KOPT-K1 (cell line): Measurements from ENCODE around the gene CCDC192.
"Not testable (repeated sequence)": the region's sequence is repeated elsewhere in the genome, so short reads cannot be mapped to it uniquely, and the experiment has no call there.

Experiments
- H3K27ac ChIP-seq: fragments of 200-600 bp; sonication (generic); 2 replicates; pipeline ENCODE4 v1.5.1; 2016; ENCODE audit warnings: antibody characterized with exemption, mild to moderate bottlenecking, low read depth, low read length; ENCODE audit not compliant: poor library complexity, severe bottlenecking
- H3K36me3 ChIP-seq: fragments of 200-600 bp; sonication (generic); 2 replicates; pipeline ENCODE4 v1.5.1; 2017; ENCODE audit warnings: antibody characterized with exemption, mild to moderate bottlenecking, low read length, moderate library complexity; ENCODE audit not compliant: insufficient read depth
- H3K9me3 ChIP-seq: fragments of 200-600 bp; sonication (generic); 2 replicates; pipeline ENCODE4 v1.5.1; 2017; ENCODE audit warnings: antibody characterized with exemption, low read length, mild to moderate bottlenecking; ENCODE audit not compliant: insufficient read depth, poor library complexity, severe bottlenecking

Gene CCDC192

GRCh38 chr5:127702926-127703561 is at the start of gene CCDC192:
Gene CCDC192, plus strand, starts transcription at chr5:127703391. Its CDS starts 55 bp downstream, at chr5:127703446.
- Histone ChIP-seq H3K9me3 (no peaks in the 10 kb centered on the region), H3K36me3 (no peaks in the 10 kb centered on the region), H3K27ac (no peak within 1 kb of the TSS)

- Histone ChIP-seq H3K27ac (no peak overlapping the region), H3K36me3 (no peaks in the 10 kb centered on the region), H3K9me3 (no peaks in the 10 kb centered on the region)
Measured at GRCh38 chr5:127656825-127657224, 46.4 kb upstream of the CCDC192 start.

GRCh38 chr5:127660047-127660733 is 43.0 kb upstream of the CCDC192 start:
- Histone ChIP-seq H3K27ac (no peak overlapping the region), H3K9me3 (no peaks in the 10 kb centered on the region), H3K36me3 (no peaks in the 10 kb centered on the region)

GRCh38 chr5:127664093-127664492 is 39.1 kb upstream of the CCDC192 start:
- no peak overlapping the region for H3K27ac ChIP-seq

GRCh38 chr5:127665641-127666040 is 37.5 kb upstream of the CCDC192 start:
- Histone ChIP-seq H3K36me3 (no peaks in the 10 kb centered on the region), H3K9me3 (no peaks in the 10 kb centered on the region), H3K27ac (no peak overlapping the region)

More at GRCh38 chr5:127664093-127664492, 39.1 kb upstream of the CCDC192 start:
- no peaks in the 10 kb centered on the region for H3K9me3 ChIP-seq
- H3K36me3 ChIP-seq, result no peaks in the 10 kb centered on the region

- Histone ChIP-seq H3K27ac (no peak overlapping the region), H3K36me3 (no peaks in the 10 kb centered on the region), H3K9me3 (no peaks in the 10 kb centered on the region)
Measured at GRCh38 chr5:127666043-127666716, 37.0 kb upstream of the CCDC192 start.

GRCh38 chr5:127667926-127668325 is 35.3 kb upstream of the CCDC192 start:
- Histone ChIP-seq H3K36me3 (no peaks in the 10 kb centered on the region), H3K27ac (no peak overlapping the region), H3K9me3 (no peaks in the 10 kb centered on the region)

- Histone ChIP-seq H3K27ac (no peak overlapping the region), H3K9me3 (no peaks in the 10 kb centered on the region), H3K36me3 (no peaks in the 10 kb centered on the region)
Measured at GRCh38 chr5:127671218-127671617, 32.0 kb upstream of the CCDC192 start.

- Histone ChIP-seq H3K9me3 (no peaks in the 10 kb centered on the region), H3K36me3 (no peaks in the 10 kb centered on the region), H3K27ac (no peak overlapping the region)
Measured at GRCh38 chr5:127673117-127673800, 29.9 kb upstream of the CCDC192 start.

GRCh38 chr5:127676951-127677350 is 26.2 kb upstream of the CCDC192 start:
- not testable (repeated sequence) for H3K36me3 ChIP-seq, H3K9me3 ChIP-seq, H3K27ac ChIP-seq

GRCh38 chr5:127679691-127680330 is 23.4 kb upstream of the CCDC192 start:
- not testable (repeated sequence) for H3K27ac ChIP-seq, H3K36me3 ChIP-seq, H3K9me3 ChIP-seq

- H3K36me3 ChIP-seq, result no peaks in the 10 kb centered on the region
- H3K27ac ChIP-seq, result no peak overlapping the region
- H3K9me3 ChIP-seq, result no peaks in the 10 kb centered on the region
Measured at GRCh38 chr5:127680595-127680994, 22.6 kb upstream of the CCDC192 start.

- Histone ChIP-seq H3K9me3 (no peaks in the 10 kb centered on the region), H3K27ac (no peak overlapping the region), H3K36me3 (no peaks in the 10 kb centered on the region)
Measured at GRCh38 chr5:127683008-127683407, 20.2 kb upstream of the CCDC192 start.

- Histone ChIP-seq H3K27ac (no peak overlapping the region), H3K36me3 (no peaks in the 10 kb centered on the region), H3K9me3 (no peaks in the 10 kb centered on the region)
Measured at GRCh38 chr5:127684726-127685467, 18.3 kb upstream of the CCDC192 start.
